GM18505 (cell line): ENCODE data around the gene FNIP2.
A peak's percentile ranks its signal among the peaks of the same experiment; 100 is the strongest.
"Not testable (repeated sequence)": the region's sequence is repeated elsewhere in the genome, so short reads cannot be mapped to it uniquely, and the experiment has no call there.

Source experiments
- ATAC-seq: cut with Tn5 transposase; IDR thresholded peaks from one replicate; pipeline ENCODE4 v1.9.1; 2021; ENCODE audit not compliant: unreplicated experiment
- POLR2A ChIP-seq: IDR thresholded peaks from 4 replicates; pipeline ENCODE4 v1.6.1; 2011; ENCODE audit warnings: borderline replicate concordance; ENCODE audit not compliant: insufficient read depth, insufficient read length; ENCODE audit errors: extremely low read depth

FNIP2 gene

DNA sequence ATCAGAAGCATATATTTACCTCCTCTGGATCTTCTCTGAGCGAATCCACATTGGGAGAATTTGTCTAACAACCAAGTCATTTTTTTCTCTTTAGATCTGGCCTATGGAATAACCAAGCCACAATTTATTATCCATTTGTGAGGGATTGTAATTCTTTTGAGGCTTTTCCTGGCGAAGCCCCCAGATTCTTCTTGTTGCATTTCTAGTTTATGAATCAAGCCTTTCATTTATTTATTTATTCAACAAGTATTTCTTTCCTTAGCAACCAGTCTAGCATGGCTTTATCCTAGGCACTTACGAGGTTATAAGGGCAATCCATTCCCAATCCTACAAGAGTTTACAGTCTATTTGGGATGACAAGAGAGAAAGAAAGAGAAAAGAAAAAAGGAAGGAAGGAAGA lies 18.4 kb upstream of the FNIP2 start:
- ATAC-seq, result no peak
- TF ChIP-seq POLR2A, result no peak

DNA sequence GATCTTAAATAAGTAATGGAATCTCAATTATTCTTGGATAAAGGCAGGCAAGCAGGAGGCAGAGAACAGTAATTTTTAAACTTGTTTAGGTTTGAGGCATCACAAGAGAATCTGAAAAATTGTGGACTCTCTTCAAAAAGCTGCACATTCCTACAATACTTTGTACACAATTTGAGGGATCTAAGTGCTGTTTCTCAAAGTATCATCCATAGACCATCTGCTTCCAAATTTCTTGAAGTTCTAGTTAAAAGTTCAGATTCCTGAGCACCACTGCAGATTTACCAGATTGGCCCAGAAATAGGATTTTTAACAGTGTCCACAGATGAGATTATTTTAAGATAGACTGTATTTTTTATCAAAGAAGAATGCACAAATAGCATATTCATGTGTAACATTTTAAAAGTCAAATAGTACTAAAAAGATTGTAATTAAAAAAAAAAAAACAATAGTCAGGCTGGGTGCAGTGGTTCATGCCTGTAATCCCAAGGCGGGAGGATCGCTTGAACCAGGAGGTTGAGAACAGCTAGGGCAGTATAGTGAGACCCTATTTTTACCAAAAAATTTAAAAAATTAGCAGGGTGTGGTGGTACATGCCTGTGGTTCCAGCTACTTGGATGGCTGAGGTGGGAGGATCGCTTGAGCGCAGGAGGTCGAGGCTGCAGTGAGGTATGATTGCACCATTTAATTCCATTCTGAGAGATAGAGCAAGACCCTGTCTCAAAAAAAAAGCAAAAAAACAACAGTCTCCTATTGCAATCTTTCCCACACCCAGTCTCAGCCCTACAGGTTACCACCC lies 14.2 kb upstream of the FNIP2 start:
- no peak for ATAC-seq
- no peak for TF ChIP-seq POLR2A

DNA sequence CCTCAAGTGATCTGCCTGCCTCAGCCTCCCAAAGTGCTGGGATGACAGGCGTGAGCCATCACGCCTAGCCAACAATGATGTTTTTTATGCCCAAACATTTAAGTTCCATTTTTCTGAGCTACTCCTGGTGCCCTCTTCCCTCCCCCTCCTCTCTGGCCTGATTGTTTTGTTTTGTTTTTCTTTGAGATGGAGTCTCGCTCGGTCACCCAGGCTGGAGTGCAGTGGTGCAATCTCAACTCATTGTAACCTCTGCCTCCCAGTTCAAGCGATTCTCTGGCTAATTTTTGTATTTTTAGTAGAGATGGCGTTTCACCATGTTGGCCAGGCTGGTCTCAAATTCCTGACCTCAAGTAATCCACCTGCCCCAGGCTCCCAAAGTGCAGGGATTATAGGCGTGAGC lies 13.0 kb upstream of the FNIP2 start:
- ATAC-seq, result not testable (repeated sequence)

DNA sequence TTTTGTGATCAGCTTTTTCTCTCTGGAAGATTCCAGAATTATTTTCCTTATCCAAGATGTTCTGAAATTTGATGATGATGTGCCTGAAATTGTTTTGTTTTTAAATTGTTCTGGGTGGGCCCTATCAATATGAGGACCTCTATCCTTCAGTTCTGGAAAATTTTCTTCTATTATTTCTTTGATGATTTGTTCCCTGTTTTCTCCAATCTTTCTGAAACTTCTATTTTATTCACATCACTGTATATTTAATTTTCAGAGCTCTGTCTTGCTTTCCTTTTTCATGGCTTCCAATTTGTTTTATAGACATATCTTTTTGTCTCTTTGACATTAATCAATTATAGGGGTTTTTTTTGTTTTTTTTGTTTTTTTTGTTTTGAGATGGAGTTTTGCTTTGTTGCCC lies 12.2 kb upstream of the FNIP2 start:
- no peak for TF ChIP-seq POLR2A
- ATAC-seq, result no peak

GRCh38 chr4:158758142-158758541 lies 10.7 kb upstream of the FNIP2 start:
- TF ChIP-seq POLR2A, result no peak
- no peak for ATAC-seq

DNA sequence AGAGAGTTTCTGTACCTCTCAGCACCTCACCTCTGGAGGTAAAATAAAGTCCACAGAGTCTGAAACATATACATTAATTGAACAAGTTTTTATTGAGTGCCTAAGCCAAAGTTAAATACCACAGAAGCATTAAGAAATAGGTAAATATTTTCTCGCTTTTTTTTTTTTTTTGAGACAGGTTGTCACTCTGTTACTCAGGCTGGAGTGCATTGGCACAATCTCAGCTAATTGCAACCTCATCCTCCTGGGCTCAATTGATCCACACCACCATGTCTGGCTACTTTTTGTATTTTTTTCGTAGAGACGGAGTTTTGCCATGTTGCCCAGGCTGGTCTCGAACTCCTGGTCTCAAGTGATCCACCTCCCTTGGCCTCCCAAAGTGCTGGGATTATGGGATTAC lies 10.1 kb upstream of the FNIP2 start:
- no peak for ATAC-seq

GRCh38 chr4:158759539-158759938 lies 9.3 kb upstream of the FNIP2 start:
- ATAC-seq, result not testable (repeated sequence)

More for the DNA sequence above, 10.1 kb upstream of the FNIP2 start:
- no peak for TF ChIP-seq POLR2A

DNA sequence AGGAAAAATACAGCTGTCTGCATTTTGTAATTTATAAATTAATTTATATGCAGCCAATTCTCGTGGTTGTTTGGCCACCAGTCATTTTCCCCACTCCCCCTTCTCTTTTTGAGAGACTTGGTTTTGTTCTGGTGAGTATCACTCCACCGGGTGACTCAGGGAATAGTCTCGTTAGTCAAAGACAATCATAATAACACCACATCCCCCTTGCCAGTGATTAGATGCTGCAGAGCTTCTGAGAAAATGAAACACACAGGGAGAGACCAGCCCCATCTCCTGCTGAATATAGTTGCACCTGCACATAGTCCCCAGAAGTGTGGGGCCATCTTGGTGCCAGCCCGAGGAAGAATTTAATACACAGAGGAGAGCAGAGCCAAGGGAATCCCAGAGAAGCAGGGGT lies 8.0 kb upstream of the FNIP2 start:
- ATAC-seq, result no peak
- TF ChIP-seq POLR2A, result no peak

DNA sequence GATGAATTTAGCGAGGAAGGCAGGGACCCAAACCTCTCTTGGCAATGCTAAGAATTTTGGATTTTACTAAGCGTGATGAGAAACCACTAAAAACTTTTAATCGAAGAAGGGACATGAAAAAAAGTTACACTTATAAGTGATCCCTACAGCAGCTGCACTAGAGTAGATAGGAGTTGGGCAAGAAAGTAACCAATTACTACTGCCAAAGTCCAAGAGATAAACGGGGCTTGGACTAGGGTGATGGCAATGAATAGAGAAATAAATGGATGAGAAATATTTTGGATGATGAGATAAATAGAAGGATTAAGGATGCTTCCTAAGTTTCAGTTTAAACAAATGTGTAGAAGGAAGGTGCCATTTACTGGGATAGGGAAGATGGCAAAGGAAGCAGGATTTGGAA lies 6.3 kb upstream of the FNIP2 start:
- ATAC-seq, result no peak
- TF ChIP-seq POLR2A, result no peak

DNA sequence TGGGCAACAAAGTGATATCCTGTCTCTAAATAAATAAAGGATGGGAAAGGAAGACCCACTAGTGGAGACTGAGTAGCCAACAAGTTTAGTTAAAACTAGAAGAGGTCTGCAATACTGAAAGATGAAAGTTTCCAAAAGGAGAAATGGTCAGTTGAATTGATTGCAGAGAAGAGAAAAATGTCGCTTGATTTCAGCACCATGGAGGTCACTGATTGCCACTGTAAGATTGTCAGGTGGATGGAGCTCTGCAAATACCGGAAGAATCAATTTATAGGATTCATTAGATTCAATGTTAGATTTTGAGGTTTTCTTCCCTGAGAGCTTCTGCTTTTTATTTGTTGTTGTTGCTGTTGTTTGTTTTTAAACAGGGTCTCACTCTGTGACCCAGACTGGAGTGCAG lies 5.4 kb upstream of the FNIP2 start:
- ATAC-seq, result no peak
- no peak for TF ChIP-seq POLR2A

GRCh38 chr4:158766434-158767044 lies 2.3 kb upstream of the FNIP2 start:
- TF ChIP-seq POLR2A, result no peak

GRCh38 chr4:158767451-158767850 lies 1.4 kb upstream of the FNIP2 start:
- TF ChIP-seq POLR2A, result no peak
- ATAC-seq, result no peak

More at GRCh38 chr4:158766434-158767044, 2.3 kb upstream of the FNIP2 start:
- ATAC-seq, result no peak

GRCh38 chr4:158769175-158769921 lies 522 bp downstream of the FNIP2 start:
- TF ChIP-seq POLR2A, result no peak
- peak; percentile 5 for ATAC-seq

GRCh38 chr4:158770671-158771070 lies 1.8 kb downstream of the FNIP2 start:
- TF ChIP-seq POLR2A, result no peak
- no peak for ATAC-seq
